BE2C (cell line): Measurements from ENCODE around the gene LGALS12.

Experiments used
- DNase-seq: peaks from one replicate; pipeline ENCODE4 v3.0.0-alpha.2; 2020
- H3K27me3 ChIP-seq: fragments of 250-450 bp; sonication (Bioruptor Pico); 2 replicates; pipeline ENCODE4 v1.5.1; 2020; ENCODE audit warnings: mild to moderate bottlenecking
- H3K36me3 ChIP-seq: fragments of 250-450 bp; sonication (Bioruptor Pico); 2 replicates; pipeline ENCODE4 v1.5.1; 2020; ENCODE audit warnings: mild to moderate bottlenecking
- H3K4me1 ChIP-seq: fragments of 250-450 bp; sonication (Bioruptor Pico); 2 replicates; pipeline ENCODE4 v1.5.1; 2020
- H3K4me3 ChIP-seq: 2 replicates; pipeline ENCODE4 v1.5.1; 2011; ENCODE audit warnings: low read depth, low read length
- H3K9me3 ChIP-seq: fragments of 250-450 bp; sonication (Bioruptor Pico); 2 replicates; pipeline ENCODE4 v1.5.1; 2020
- CTCF ChIP-seq: IDR thresholded peaks from 2 replicates; pipeline ENCODE4 v1.5.1; 2012; ENCODE audit warnings: mild to moderate bottlenecking, low read depth, low read length

Gene LGALS12

GRCh38 chr11:63516109-63516508, 10.2 kb downstream of the LGALS12 start:
- H3K9me3 ChIP-seq: no peaks in the 10 kb centered on the region
- no peak for TF ChIP-seq CTCF

GRCh38 chr11:63517156-63517555, 11.3 kb downstream of the LGALS12 start:
- TF ChIP-seq CTCF: no peak
- Histone ChIP-seq H3K4me3 (no peak overlapping the region), H3K4me1 (no peaks in the 10 kb centered on the region), H3K36me3 (no peaks in the 10 kb centered on the region), H3K27me3 (no peaks in the 10 kb centered on the region), H3K9me3 (no peaks in the 10 kb centered on the region)
- no peak for DNase-seq

More at GRCh38 chr11:63516109-63516508, 10.2 kb downstream of the LGALS12 start:
- Histone ChIP-seq H3K27me3 (no peaks in the 10 kb centered on the region), H3K4me3 (no peak overlapping the region), H3K4me1 (no peaks in the 10 kb centered on the region), H3K36me3 (no peaks in the 10 kb centered on the region)
- no peak for DNase-seq

GRCh38 chr11:63518548-63518947, 12.7 kb downstream of the LGALS12 start:
- H3K36me3 ChIP-seq: no peaks in the 10 kb centered on the region
- H3K9me3 ChIP-seq: no peaks in the 10 kb centered on the region
- DNase-seq: no peak
- no peak for TF ChIP-seq CTCF
- H3K4me3 ChIP-seq: no peak overlapping the region
- H3K27me3 ChIP-seq: no peaks in the 10 kb centered on the region
- H3K4me1 ChIP-seq: no peaks in the 10 kb centered on the region

- H3K4me1 ChIP-seq: no peaks in the 10 kb centered on the region
- no peak for DNase-seq
- H3K27me3 ChIP-seq: no peaks in the 10 kb centered on the region
- no peaks in the 10 kb centered on the region for H3K36me3 ChIP-seq
- H3K4me3 ChIP-seq: no peak overlapping the region
- no peak for TF ChIP-seq CTCF
- no peaks in the 10 kb centered on the region for H3K9me3 ChIP-seq
Observed at GRCh38 chr11:63520606-63521170, 14.8 kb downstream of the LGALS12 start.

- no peak for TF ChIP-seq CTCF
- no peak overlapping the region for H3K4me3 ChIP-seq
- H3K27me3 ChIP-seq: no peaks in the 10 kb centered on the region
- no peaks in the 10 kb centered on the region for H3K4me1 ChIP-seq
- no peaks in the 10 kb centered on the region for H3K36me3 ChIP-seq
- H3K9me3 ChIP-seq: no peaks in the 10 kb centered on the region
- DNase-seq: no peak
Observed at GRCh38 chr11:63521896-63522295, 16.0 kb downstream of the LGALS12 start.

- DNase-seq: no peak
- H3K4me3 ChIP-seq: no peak overlapping the region
- no peaks in the 10 kb centered on the region for H3K27me3 ChIP-seq
- no peaks in the 10 kb centered on the region for H3K9me3 ChIP-seq
- H3K4me1 ChIP-seq: no peaks in the 10 kb centered on the region
- no peaks in the 10 kb centered on the region for H3K36me3 ChIP-seq
- TF ChIP-seq CTCF: no peak
Observed at GRCh38 chr11:63523151-63523550, 17.3 kb downstream of the LGALS12 start.
